Stimulated activated CD4-positive, alpha-beta T cell treated with anti-CD3 and anti-CD28 coated beads, Interleukin-15, amount 100 ng/mL, for 1 hour (primary cell): ENCODE measurements around the gene DARS1.

Experiments
- DNase-seq, 2 donors: peaks; one replicate each; pipeline ENCODE4 v3.0.0-alpha.2; 2020; ENCODE audit warnings: low read depth in 1 of 2, low spot score in 1 of 2

Gene DARS1

GRCh38 chr2:135985018-135985825 lies at the start of gene DARS1:
Gene DARS1, minus strand, starts transcription at chr2:135985626. Its CDS starts 158 bp downstream, at chr2:135985468.
- DNase-seq: peak; percentile 57 to 67

GRCh38 chr2:136034629-136035028 lies 49.2 kb upstream of the DARS1 start:
- DNase-seq: no peak

- DNase-seq: no peak
Observed at GRCh38 chr2:136032817-136033535, 47.5 kb upstream of the DARS1 start.

- no peak for DNase-seq
Observed at GRCh38 chr2:136032192-136032591, 46.8 kb upstream of the DARS1 start.

GRCh38 chr2:136031711-136032110 lies 46.3 kb upstream of the DARS1 start:
- no peak for DNase-seq

GRCh38 chr2:136030406-136030805 lies 45.0 kb upstream of the DARS1 start:
- DNase-seq: no peak

- DNase-seq: no peak
Observed at GRCh38 chr2:136029149-136029548, 43.7 kb upstream of the DARS1 start.

GRCh38 chr2:136028001-136028400 lies 42.6 kb upstream of the DARS1 start:
- DNase-seq: no peak

- no peak for DNase-seq
Observed at GRCh38 chr2:136027112-136027511, 41.7 kb upstream of the DARS1 start.

- DNase-seq: peak in 1 of 2 donors; percentile 6
Observed at GRCh38 chr2:136025057-136025973, 39.9 kb upstream of the DARS1 start.

- no peak for DNase-seq
Observed at GRCh38 chr2:136024616-136025015, 39.2 kb upstream of the DARS1 start.

- DNase-seq: no peak
Observed at GRCh38 chr2:136024185-136024584, 38.8 kb upstream of the DARS1 start.

GRCh38 chr2:136023416-136023815 lies 38.0 kb upstream of the DARS1 start:
- no peak for DNase-seq

GRCh38 chr2:136022396-136023146 lies 37.1 kb upstream of the DARS1 start:
- no peak for DNase-seq

GRCh38 chr2:136021976-136022375 lies 36.5 kb upstream of the DARS1 start:
- DNase-seq: no peak

GRCh38 chr2:136021406-136021805 lies 36.0 kb upstream of the DARS1 start:
- no peak for DNase-seq

- no peak for DNase-seq
Observed at GRCh38 chr2:136020831-136021230, 35.4 kb upstream of the DARS1 start.

GRCh38 chr2:136019825-136020224 lies 34.4 kb upstream of the DARS1 start:
- DNase-seq: no peak

GRCh38 chr2:136019306-136019705 lies 33.9 kb upstream of the DARS1 start:
- DNase-seq: no peak

- no peak for DNase-seq
Observed at GRCh38 chr2:136017786-136018185, 32.4 kb upstream of the DARS1 start.

- no peak for DNase-seq
Observed at GRCh38 chr2:136016836-136017235, 31.4 kb upstream of the DARS1 start.
